GM18520 (cell line): ENCODE measurements around the gene PIPOX.

Experiments used
- ATAC-seq: cut with Tn5 transposase; IDR thresholded peaks from one replicate; pipeline ENCODE4 v1.9.1; 2021; ENCODE audit not compliant: unreplicated experiment

The PIPOX gene

DNA sequence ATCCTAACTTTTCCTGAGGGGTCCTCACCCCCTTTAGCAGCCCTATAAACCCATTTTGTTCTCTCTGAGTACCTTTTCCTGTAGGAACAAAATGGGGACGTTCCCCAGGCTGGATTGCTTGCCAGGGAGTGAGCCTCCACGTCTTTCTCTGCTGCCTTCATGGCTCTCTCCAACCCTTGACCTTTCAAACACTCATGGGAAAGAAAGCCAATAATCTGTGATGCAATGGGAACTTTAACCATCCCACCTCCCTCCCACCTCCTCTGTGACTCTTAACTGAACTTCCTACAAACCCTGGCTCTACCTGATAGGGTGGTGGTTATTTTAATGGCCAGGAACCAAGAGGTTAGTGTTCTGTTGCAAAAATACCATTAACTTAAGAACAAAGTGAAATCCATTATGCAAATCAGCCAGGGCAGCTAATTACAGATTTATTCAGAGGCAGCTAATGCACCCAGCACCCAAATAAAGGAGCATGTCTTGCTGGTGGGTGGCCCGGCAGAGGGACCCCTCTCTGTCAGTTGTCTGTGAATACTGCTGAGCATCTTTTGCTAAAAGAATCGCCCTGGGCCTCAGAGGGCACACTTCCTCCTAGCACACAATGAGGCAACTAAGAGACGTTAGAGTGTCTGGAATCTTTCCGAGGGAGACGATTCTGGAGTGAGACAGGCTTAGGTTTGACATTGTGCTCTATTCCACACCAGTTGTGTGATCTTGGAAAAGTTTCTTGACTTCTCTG, 3.0 kb downstream of the PIPOX start:
- ATAC-seq = no peak

DNA sequence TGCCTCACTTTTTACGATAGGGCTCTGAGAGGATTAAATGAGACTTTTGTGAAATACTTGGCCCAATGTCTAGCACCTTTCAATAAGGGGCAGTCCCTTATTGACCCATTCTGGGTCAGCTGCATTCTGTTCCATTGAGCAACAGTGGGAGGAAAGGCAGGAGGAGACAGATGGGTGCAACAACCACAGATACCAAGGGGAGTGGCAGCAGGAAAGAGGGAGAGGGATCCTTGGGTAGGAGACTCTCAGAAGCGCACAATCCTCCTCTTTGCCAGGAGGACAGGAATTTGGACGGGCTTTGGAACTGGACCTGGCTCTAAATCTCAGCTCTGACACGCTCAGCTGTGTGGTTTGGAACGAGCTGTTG, 3.5 kb downstream of the PIPOX start:
- no peak for ATAC-seq

DNA sequence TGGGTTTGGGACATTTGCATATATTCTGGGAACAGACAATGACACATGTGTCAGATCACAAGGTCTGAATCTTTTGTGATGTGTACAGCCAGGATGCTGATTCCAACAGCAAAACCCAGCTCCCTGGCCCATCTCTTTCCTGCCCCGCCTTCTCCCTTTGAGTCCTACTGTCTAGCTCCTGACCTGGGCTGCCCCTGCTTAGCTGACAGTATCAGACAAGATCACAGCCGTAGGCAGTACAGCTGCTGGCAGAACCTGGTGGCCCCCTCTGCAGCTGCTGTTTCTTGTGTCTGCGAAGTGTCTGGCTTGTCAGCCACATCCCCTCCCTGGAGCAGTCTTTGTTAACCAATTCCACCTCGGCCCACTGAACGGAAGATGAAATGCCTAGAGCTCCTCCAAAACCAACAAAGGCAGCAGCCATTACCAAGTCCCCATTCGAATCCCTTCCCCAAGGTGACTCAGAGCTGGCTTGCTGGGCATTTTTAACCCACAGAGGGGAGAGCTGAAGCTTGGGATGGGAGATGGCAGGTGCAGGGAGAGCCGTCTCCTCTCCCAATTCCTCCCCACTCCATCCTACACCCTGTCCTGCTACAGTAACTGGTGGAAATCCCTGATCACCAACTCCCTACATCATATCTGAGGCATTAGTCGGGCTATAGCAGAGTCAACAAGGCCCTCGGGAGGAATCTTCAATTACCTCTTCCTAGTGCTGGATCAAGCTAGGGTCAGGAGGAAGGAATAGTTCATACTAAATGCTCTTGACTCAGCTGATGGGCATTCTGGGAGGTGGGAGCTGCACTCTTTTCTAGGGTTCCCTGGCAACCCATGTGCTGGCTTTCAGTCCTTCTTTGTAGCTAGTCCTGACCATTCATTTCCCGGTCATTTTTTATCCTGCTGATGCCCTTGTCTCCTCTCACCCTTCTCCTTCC, 5.8 kb downstream of the PIPOX start:
- ATAC-seq = no peak

DNA sequence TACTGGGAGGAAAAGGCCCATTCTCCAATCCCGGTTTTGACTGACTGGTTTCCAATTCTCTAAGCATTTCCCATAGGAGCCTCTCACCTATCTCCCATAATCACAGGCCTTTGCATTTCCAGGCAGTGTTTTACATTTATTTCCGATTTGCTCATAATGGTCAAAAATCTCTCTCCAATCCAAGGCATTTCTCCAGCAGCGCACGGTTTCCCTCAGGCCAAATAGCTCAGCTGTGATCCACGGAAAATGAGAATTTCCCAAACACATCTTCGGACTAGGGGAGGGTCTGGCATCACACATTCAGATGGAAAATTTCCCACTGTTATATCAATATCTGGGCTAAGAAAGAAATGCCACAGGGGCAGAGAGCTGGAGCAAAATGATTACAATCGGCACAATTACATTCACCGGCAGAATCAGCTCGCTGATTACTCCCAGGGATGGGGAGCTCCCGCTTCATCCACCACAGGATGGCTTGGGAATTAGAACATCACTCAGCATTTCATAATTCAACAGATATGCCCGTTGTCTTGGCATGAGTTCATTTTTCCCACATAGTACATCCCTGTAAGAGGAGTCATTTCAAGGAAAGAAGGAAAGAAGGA, 6.7 kb downstream of the PIPOX start:
- no peak for ATAC-seq

DNA sequence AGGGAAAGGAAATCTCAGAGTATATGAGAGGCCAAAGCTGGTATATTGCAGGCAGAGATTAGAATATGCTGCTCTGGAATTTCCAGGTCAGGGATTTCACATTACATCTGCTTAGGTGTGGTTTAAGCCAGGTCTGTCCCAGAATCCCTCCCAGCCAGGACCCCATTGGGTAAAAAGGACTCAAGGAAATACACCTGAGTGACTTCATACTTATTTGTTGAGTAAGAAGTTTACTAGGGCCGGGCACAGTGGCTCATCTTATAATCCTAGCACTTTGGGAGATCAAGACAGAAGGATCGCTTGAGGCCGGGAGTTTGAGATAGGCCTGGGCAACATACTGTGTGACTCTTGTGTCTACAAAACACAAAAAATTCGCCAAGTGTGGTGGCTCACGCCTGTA, 7.2 kb downstream of the PIPOX start:
- ATAC-seq = no peak

DNA sequence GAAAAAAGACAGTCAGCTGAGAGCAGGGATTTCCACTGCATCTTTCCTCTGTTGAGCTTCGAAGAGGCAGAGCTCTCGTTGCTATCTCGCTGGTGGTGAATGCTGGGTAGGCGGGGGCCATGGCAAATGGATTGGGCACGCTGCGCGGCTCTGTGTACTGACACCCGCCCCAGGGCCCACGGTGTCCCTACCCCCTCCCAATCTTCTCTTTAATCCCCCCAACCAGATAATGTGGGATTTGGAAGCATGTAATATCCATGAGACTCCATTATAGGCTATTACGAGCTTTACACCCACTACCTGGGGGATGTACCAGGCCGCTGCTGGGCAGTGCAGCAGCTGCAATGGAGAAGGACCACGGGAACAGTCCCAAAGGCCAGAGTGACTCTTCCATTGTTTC, 8.3 kb downstream of the PIPOX start:
- ATAC-seq = no peak

DNA sequence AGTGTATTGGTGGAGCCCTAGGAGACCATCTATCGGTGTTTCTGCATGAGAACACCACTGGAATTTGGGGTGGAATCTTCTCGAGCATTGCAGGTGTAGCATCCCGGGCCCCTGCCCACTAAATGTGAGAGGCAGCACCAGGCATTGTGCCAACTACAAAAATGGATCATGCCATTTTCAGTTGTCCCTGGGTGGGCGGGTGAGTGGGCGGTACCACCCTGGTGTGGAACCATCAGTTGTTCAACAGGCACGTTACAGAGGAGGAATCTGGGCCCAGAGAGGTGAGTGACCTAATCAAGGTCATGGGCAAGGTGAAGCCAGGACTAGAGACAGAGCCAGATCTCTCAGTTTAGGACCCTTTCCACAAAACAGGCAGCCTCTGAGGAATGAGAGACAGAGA, 8.8 kb downstream of the PIPOX start:
- no peak for ATAC-seq

DNA sequence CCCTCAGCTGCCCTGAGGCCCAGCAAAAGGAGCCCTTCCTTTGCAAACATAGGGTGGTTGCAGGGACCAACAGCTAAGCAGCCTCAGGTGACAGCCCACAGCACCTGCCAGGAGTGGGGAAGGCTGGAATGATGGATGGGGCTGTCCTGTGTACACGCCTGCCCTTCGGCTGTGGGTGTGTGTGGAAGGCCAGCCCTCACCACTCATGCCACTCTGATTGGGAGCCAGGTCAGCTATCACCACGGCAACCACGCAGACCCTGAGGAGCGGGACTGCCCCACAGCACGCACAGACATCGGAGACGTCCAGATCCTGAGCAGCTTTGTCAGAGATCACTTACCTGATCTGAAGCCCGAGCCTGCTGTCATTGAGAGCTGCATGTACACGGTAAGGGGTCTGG, 11.9 kb downstream of the PIPOX start:
- ATAC-seq = no peak

DNA sequence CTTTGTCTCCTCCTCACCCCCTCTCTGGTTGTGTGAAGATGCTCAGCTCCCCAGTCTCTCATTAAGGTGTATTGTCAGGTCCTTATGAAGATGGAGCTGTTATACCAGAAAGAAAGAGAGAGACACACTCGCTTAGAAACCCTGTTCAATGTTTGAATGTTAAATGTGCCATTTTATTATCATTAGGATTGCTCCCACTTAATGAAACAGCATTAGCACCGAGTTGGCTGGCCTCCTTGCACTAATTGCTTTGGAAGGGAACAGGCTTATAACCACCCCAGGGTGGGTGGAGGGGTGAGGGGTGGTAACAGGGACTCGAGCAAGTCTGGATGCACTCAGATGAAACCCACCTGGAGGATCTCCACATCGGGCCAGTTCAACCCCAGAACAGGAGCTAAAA, 14.4 kb downstream of the PIPOX start:
- no peak for ATAC-seq

DNA sequence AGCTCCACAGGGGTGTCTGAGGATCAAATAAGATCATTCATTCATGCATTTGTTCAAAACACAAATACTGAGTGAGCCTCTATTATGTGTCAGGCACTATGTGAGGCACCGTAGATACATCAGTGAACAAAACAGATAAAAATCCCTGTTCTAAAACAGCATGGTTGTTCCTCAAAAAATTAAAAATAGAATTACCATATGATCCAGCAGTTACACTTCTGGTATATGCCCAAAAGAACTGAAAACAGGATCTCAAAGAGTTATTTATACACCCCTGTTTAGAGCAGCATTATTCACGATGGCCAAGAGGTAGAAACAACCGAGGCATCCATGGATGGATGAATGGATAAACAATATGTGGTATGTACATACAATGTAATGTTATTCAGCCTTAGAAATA, 15.4 kb downstream of the PIPOX start:
- no peak for ATAC-seq

DNA sequence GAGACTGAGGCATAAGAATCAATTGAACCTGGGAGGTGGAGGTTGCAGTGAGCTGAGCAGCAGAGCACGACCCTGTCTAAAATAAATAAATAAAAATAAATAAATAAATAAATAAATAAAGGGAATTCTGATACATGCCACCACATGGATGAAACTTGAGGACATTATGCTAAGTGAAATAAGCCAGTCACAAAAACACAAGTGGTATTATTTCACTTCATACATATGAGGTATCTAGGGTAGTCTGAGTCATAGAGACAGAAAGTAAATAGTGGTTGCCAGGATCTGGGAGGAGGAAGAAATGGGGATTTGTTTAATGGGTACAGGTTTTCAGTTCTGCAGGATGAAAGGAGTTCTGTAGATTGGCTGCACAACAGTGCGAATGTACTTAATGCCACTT, 16.3 kb downstream of the PIPOX start:
- ATAC-seq = no peak

DNA sequence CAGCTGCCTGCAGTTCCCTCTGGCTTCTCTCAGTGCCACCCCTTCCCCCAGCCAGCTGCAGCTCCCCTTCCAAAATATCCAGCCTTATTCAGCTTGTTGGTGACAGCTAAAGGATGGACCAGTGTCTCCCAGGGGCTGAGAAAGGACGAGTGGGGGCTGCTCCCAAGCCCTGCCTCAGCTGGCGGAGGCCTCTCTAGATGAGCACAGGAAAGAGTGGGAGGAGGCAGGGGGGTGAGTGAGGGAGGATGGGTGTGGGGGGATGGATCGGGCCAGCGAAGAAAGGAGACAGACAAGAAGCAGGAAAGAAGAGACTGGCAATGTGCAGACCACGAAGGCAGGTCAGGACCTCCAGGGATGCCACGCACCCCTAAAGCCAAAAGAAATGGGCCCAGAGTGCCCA, 17.5 kb downstream of the PIPOX start:
- no peak for ATAC-seq

DNA sequence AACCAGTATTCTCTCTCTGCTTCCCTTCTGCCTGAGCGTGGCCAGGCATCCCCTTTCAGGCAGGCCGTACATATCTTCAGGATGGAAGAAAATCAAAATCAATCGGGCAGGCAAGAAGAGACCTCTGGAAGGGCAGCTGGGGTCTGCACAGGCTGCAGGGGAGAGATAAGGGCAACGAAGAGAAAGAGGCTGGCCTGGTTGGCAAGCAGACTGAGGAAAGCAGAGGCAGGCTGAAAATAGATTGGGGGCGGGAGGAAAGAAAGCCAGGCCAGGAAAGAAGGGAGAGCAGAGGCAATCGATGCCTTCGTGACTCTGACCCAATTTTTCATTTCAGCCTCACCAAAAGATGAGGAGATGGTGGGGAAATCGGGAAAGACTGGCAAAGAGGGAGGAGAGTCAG, 18.1 kb downstream of the PIPOX start:
- ATAC-seq = no peak

DNA sequence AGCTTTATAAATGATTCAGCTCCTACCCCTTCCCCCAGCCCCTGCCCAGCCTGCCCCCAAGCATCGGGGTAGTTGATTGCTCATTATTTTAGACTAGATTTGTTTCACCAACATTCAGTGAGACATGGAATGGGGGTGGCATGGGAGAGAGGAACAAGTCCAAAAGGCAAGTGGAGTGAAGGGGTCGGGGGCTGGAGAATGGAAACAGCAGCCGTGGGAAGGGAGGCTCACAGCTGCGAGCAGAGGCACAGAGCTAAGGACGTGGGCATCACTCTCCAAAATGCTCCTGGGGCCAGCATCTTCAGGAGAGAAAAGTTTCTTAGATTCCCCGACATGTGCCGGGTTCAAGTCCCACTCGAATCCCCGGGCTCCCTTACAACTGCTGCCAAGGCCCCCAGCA, 19.3 kb downstream of the PIPOX start:
- no peak for ATAC-seq

DNA sequence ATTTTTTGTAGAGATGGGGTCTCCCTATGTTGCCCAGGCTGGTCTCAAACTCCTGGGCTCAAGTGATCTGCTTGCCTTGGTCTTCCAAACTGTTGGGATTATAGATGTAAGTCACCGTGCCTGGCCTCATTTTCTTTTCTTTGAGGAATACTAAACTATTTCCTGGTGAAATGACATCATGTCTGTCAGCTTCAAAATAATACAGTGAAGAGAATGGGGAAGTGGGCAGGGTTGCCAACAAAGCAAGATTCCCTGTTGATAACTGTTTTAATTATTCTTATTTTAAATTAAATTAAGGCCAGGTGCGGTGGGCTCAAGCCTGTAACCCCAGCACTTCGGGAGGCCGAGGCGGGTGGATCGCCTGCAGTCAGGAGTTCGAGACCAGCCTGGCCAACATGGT, 21.1 kb downstream of the PIPOX start:
- ATAC-seq = no peak

DNA sequence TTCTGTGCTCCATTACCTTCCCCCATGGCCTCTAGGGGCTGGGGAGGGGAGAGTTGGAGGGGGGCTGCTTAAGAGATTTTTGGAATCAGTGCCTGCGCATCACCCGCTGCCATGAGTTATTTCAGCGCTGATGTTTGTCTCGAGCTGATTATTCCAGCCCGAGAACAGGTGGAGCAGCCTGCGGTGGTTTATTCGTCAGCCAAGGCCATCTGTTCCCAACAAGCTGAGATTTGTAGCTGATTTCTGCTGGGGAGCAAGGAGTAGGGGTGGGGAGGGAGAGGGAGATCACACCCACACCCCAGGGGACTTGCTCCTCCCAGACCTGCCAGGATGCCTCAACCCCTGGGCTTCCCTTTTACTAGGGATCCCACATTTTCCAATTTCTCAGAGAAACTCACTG, 23.1 kb downstream of the PIPOX start:
- ATAC-seq = no peak

DNA sequence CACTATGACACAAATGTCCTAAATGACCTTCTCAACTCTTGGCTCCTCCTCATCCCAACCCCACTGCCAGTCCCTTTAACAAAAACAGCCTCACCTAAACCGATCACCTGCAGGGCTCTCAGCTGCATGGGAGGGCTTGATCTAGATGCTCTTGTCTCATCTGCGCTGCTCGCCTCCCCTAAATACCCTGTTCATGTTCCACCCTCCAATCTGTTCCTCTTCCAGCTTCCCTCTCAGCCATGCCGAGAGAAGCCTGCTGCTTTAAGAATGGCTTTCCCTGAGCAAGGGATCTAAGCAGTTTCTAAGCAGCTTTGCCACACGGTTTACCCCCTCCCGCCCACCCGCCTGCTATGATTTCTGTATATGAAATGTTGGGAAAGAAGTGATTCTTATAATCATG, 23.7 kb downstream of the PIPOX start:
- no peak for ATAC-seq

DNA sequence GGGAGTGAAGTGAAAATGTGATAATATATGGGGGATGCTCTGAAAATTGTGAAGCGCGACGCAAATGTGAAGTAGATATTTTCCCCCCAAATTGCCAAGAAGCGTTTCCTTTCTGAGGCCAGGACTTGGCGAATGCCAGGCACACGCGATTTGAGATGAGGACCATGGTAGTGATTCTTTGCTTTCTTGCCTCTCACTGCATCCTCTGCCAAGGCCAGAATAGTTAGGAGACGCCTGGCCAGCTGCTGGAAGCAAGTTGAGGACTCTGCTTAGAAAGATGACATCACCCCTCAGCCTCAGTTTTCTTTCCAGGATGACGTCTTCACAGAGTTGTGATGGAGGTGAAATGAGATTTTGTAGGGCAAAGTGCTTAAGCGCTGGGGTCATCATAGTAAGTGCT, 25.9 kb downstream of the PIPOX start:
- no peak for ATAC-seq

DNA sequence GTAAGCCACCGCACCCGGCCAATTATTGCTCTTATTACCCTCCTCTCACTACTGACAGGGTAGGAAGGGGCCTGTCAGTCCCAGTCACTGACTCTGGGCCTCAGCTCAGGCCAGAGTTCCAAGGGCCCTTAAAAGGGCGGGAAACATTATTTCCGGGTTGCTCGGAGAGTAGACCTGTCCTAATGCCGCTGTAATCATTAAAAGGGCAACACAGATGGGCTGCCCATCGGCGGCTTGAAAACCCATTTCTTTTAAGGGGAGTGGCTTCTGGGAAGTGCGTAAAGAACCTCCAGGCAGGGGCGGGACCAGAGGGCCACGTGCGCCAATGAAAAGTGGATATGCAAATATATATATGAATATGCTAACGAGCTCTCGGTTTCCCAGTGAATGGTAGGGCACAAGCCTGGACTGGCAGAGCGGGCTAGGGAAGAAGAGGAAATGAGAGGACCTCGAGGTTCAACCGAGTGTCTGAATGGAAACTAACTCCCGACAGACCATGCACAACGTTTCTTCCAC, 26.6 kb downstream of the PIPOX start:
- no peak for ATAC-seq

DNA sequence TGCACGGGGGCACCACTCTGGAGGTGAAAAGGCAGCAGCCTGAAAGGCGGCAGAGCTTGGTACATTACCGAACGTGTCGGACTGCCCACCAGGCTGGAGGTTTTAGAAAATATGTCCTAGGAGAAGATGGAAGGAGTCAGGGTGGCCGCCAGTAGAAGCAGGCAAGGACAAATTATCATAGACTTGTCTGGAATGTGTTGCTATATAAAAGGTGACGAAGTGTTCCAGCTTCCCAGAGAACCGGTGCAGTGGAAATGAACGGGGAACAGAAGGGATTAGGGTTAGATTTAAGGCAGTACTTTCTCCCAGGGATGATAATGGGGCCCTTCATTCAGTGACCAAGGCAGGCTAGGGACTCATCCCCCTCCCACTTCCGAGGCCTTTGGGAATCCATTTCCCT, 27.4 kb downstream of the PIPOX start:
- ATAC-seq = no peak

DNA sequence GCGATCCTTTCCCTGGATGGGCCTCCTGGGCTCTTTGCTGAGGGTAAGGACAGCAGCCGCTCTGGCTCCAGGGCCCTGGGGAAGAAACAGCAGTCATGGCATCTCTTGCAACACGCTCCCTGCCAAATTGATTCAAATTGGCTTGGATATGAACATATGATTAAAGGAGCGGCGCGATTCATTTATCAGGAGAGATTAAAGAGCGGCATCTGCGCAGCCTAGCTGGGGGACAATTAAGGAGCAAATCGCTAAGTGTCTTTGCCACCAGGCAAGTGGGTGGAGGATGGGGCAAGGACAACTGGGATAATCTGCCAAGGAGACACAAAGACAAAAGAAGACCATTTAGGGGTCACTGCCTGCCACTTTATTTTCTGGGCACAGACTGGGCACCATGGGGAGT, 27.8 kb downstream of the PIPOX start:
- ATAC-seq = no peak

DNA sequence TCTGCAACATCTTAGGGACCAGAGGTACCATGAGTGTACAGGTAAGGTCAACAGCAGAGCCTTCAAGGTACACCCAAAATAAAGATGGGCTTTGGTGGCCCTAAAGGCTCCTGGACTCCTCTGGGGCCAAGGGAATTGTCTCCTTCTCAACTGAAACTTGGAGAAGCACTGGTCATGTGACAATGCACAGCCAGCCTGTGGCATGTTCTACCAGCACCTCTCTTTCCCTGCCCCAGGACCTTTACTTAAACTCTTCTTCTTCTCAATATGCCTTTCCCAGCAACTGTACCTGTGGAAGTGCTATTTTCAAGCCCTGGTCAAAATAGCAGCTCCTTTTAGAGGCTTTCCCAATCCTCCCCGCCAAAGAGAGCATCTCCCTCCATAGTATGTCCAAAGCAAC, 28.4 kb downstream of the PIPOX start:
- no peak for ATAC-seq
